Lower leg skin (tissue), 3 donors: Measurements from ENCODE around the gene IQCK.

Source experiments
- POLR2A ChIP-seq, 2 donors: fragments of 450-650 bp; IDR thresholded peaks; one replicate each; pipeline ENCODE4 v1.6.1; 2016 to 2017; ENCODE audit warnings: antibody characterized with exemption in 2 of 2, mild to moderate bottlenecking in 1 of 2, moderate library complexity in 1 of 2
- TF ChIP-seq, protein P1 (sequence below), 3 donors: fragments of 450-650 bp; IDR thresholded peaks; one replicate each; pipeline ENCODE4 v1.5.1; 2016; ENCODE audit warnings: antibody characterized with exemption in 3 of 3, mild to moderate bottlenecking in 3 of 3, moderate library complexity in 2 of 3

- TF ChIP-seq, protein P1, sequence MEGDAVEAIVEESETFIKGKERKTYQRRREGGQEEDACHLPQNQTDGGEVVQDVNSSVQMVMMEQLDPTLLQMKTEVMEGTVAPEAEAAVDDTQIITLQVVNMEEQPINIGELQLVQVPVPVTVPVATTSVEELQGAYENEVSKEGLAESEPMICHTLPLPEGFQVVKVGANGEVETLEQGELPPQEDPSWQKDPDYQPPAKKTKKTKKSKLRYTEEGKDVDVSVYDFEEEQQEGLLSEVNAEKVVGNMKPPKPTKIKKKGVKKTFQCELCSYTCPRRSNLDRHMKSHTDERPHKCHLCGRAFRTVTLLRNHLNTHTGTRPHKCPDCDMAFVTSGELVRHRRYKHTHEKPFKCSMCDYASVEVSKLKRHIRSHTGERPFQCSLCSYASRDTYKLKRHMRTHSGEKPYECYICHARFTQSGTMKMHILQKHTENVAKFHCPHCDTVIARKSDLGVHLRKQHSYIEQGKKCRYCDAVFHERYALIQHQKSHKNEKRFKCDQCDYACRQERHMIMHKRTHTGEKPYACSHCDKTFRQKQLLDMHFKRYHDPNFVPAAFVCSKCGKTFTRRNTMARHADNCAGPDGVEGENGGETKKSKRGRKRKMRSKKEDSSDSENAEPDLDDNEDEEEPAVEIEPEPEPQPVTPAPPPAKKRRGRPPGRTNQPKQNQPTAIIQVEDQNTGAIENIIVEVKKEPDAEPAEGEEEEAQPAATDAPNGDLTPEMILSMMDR (IDR thresholded peaks at IDR 0.05): no peak
- TF ChIP-seq POLR2A (IDR thresholded peaks at IDR 0.05): no peak
Observed at GRCh38 chr16:19871721-19872120, 153.7 kb downstream of the IQCK start.
